Keratinocyte (primary cell): ENCODE measurements around the gene CACNA2D4.

ENCODE experiments used
- EZH2 ChIP-seq: IDR thresholded peaks from one replicate; pipeline ENCODE4 v1.6.1; 2012; ENCODE audit warnings: inconsistent platforms, mild to moderate bottlenecking, low read length, moderate library complexity
- TF ChIP-seq, protein P1 (sequence below), 3 experiments: IDR thresholded peaks in 1 of 3; conservative IDR thresholded peaks in 1 of 3; optimal IDR thresholded peaks in 1 of 3; 2 replicates in 2 of 3; 3 replicates in 1 of 3; pipeline versions ENCODE3 to v1.5.1; 2011; ENCODE audit warnings: low read length in 3 of 3, mild to moderate bottlenecking in 3 of 3, moderate library complexity in 2 of 3, control low read depth in 1 of 3, inconsistent platforms in 1 of 3; ENCODE audit not compliant: insufficient read depth in 2 of 3; ENCODE audit errors: extremely low read depth in 1 of 3

DNA sequence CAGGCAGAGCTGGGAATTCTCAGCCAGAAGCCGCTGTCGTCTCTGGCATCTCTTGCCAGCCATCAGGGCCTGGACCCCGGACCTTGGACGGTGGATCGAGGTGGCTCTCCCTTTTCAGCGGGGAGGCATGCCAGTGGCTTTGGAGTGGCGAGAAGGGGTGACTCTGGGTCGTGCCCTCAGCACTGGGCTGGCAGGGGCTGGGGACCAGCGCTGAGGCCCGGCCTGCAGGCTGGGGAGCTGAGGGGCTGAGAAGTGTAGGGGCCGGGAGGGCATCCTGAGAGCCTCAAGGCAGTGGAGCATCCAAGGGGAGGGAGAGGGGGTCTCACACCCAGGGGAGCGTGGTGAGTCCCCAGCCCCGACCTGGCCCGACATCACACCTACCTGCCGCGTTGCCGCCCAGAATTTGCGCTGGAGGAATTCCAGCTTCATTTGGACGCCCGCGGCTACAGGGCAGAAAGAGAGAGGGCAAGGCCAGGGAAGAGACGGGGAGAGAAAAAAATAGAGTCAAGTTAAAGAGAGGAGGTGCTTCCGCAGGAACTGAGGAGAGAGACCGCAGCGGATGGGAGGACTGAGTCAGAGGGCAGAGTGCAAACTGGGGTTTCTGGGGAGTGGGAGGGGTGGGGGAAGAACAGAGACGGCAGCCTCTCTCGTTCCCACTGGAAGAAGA lies 107.0 kb downstream of the CACNA2D4 start:
- TF ChIP-seq, protein P1, sequence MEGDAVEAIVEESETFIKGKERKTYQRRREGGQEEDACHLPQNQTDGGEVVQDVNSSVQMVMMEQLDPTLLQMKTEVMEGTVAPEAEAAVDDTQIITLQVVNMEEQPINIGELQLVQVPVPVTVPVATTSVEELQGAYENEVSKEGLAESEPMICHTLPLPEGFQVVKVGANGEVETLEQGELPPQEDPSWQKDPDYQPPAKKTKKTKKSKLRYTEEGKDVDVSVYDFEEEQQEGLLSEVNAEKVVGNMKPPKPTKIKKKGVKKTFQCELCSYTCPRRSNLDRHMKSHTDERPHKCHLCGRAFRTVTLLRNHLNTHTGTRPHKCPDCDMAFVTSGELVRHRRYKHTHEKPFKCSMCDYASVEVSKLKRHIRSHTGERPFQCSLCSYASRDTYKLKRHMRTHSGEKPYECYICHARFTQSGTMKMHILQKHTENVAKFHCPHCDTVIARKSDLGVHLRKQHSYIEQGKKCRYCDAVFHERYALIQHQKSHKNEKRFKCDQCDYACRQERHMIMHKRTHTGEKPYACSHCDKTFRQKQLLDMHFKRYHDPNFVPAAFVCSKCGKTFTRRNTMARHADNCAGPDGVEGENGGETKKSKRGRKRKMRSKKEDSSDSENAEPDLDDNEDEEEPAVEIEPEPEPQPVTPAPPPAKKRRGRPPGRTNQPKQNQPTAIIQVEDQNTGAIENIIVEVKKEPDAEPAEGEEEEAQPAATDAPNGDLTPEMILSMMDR (optimal IDR thresholded peaks at IDR 0.05 in 1 of 3, IDR thresholded peaks at IDR 0.05 in 1 of 3, conservative IDR thresholded peaks at IDR 0.05 in 1 of 3; ENCODE audit: extremely low read depth in 1 of 3, insufficient read depth in 2 of 3, low read length in 3 of 3), result no peak
- no peak for TF ChIP-seq EZH2
